Heart left ventricle (tissue), 13 donors: ENCODE measurements around the gene BDKRB2.

Experiments
- CTCF ChIP-seq, 12 donors: fragments of 200-600 bp; sonication (generic) in 4 of 12; IDR thresholded peaks; one replicate each; pipeline versions ENCODE4 v1.5.0 to v1.8.0; 2018 to 2022; ENCODE audit warnings: antibody characterized with exemption in 12 of 12, mild to moderate bottlenecking in 5 of 12
- POLR2A ChIP-seq, 2 donors: fragments of 450-650 bp; IDR thresholded peaks; one replicate each; pipeline ENCODE4 v1.6.1; 2017; ENCODE audit warnings: antibody characterized with exemption in 2 of 2, mild to moderate bottlenecking in 2 of 2, moderate library complexity in 2 of 2
- donor health status: ischemic (EF 13 %, LVEDD 7.1; RV severe dilation, severe dysfunction).
- donor health status: DM: no; HTN: yes; CAD: no.
- donor health status: DM: no; HTN: no; CAD: no.
- donor health status: ischemic (EF 25% LVEDD 6.9; RV normal size, moderate dysfunction).
- donor health status: ischemic (EF 25% LVEDD 5.7; RV mildly dilated, moderate dysfunction).
- donor health status: ischemic (EF 35%, LVEDD 5.7; RV mildly dilated, moderate dysfunction).
- donor health status: nonischemic (EF 11% LVEDD 7.7; RV severe dilation, severe dysfunction).
- donor health status: DM: yes; HTN: yes; CAD: no.
- donor health status: PGD.
- donor health status: ischemic (EF 29% LVEDD 5.4; RV normal size, mild dysfunction).
- donor health status: nonischemic (EF 23%, LVEDD 6.1; RV moderate dilation, normal function).

- TF ChIP-seq CTCF (IDR thresholded peaks at IDR 0.05), result no peak
- no peak for TF ChIP-seq POLR2A (IDR thresholded peaks at IDR 0.05)
These were observed 42.4 kb upstream of the BDKRB2 start for GRCh38 chr14:96162265-96162664.
